ENCODE results near the gene TEKT1.

DNA sequence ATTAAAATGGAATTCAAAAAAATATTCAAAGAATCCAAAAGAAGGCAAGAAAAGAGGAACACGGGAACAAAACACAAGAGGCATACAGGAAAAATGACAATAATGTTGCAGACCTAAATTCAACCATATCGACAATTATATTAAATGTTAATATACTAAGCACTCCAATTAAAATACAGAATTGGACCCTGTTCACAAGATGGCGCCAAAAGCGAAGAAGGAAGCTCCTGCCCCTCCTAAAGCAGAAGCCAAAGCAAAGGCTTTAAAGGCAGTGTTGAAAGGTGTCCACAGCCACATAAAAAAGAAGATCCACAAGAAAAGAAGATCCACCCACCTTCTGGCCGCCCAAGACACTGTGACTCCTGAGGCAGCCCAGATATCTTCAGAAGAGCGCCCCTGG lies 82.0 kb downstream of the TEKT1 start:
- TF ChIP-seq POLR2AphosphoS5 (IDR thresholded peaks at IDR 0.05): no peak
- no peak for TF ChIP-seq POLR2A (IDR thresholded peaks at IDR 0.05)
